ENCODE measurements around the gene EML3. TPM values are rescaled to one million over a fixed set of nuclear protein-coding genes. Genes with fewer than 3 reads are reported as not detected.

EML3 gene
- total and polyA plus RNA-seq, 8 donors = 22.0 to 86.4 (median 24.5) TPM

GRCh38 chr11:62613291-62613778, 760 bp upstream of the EML3 start:
- TF ChIP-seq CTCF (IDR thresholded peaks at IDR 0.05) = no peak
- DNase-seq = peak in 5 of 6 donors; percentile 33 to 87 (median 56)
- Histone ChIP-seq H3K4me1 (peaks cover 0 to 11% (median 0%) of the 10 kb centered on the region in 3 donors), H3K4me3 (peak overlapping the region in 1 of 4 donors; percentile 71), H3K36me3 (no peaks in the 10 kb centered on the region), H3K27ac (peak overlapping the region; percentile 67 to 97 (median 93)), H3K27me3 (no peaks in the 10 kb centered on the region), H3K9me3 (no peaks in the 10 kb centered on the region)
- intact Hi-C loops (cut with DNase I) = no loop called here
- peak in 3 of 4 donors; percentile 3 to 15 (median 6) for ATAC-seq
- no peak for FAIRE-seq
- 41 to 44% methylated on average over 15 of the region's 15 CpGs for WGBS, 2 donors

- no peak for TF ChIP-seq CTCF (IDR thresholded peaks at IDR 0.05)
- WGBS, 2 donors = 2 to 3% methylated on average over 29 to 34 of the region's 34 CpGs
- Histone ChIP-seq H3K27ac (peak overlapping the region; percentile 67 to 97 (median 93)), H3K4me3 (peak overlapping the region; percentile 42 to 82 (median 58)), H3K36me3 (no peaks in the 10 kb centered on the region), H3K27me3 (no peaks in the 10 kb centered on the region), H3K9me3 (no peaks in the 10 kb centered on the region), H3K4me1 (peaks cover 0 to 11% (median 0%) of the 10 kb centered on the region in 3 donors)
- ATAC-seq (peak; percentile 1 to 14 (median 4)), DNase-seq (peak in 2 of 6 donors; percentile 50 to 63), FAIRE-seq (no peak)
- intact Hi-C loops (cut with DNase I) = no loop called here
These were observed 740 bp downstream of the EML3 start for GRCh38 chr11:62611705-62612365.

GRCh38 chr11:62610814-62611704, 1.5 kb downstream of the EML3 start:
- peaks cover 0 to 11% (median 0%) of the 10 kb centered on the region in 3 donors for H3K4me1 ChIP-seq
- H3K4me3 ChIP-seq = peak overlapping the region in 3 of 4 donors; percentile 42 to 82 (median 71)
- no peak for TF ChIP-seq CTCF (IDR thresholded peaks at IDR 0.05)
- peaks cover 0 to 3% (median 0%) of the 10 kb centered on the region in 3 donors for H3K36me3 ChIP-seq
- FAIRE-seq (no peak), ATAC-seq (no peak), DNase-seq (no peak)
- no peaks in the 10 kb centered on the region for H3K9me3 ChIP-seq
- no peaks in the 10 kb centered on the region for H3K27me3 ChIP-seq
- intact Hi-C loops (cut with DNase I) = no loop called here
- WGBS, 2 donors = 78 to 81% methylated on average over 25 to 28 of the region's 28 CpGs
- no peak overlapping the region for H3K27ac ChIP-seq

- Histone ChIP-seq H3K27ac (no peak overlapping the region), H3K27me3 (no peaks in the 10 kb centered on the region), H3K4me3 (no peak overlapping the region), H3K36me3 (peaks cover 0 to 6% (median 0%) of the 10 kb centered on the region in 3 donors), H3K4me1 (peaks cover 0 to 11% (median 0%) of the 10 kb centered on the region in 3 donors), H3K9me3 (no peaks in the 10 kb centered on the region)
- FAIRE-seq (no peak), DNase-seq (no peak), ATAC-seq (no peak)
- no peak for TF ChIP-seq CTCF (IDR thresholded peaks at IDR 0.05)
- 82 to 87% methylated on average over 6 of the region's 6 CpGs for WGBS, 2 donors
- intact Hi-C loops (cut with DNase I) = no loop called here
These were observed 2.2 kb downstream of the EML3 start for GRCh38 chr11:62610403-62610802.

All from pancreas (tissue), 10 donors.